GM13976 (cell line): Measurements from ENCODE around the gene WASL.
"Not testable (repeated sequence)": the region's sequence is repeated elsewhere in the genome, so short reads cannot be mapped to it uniquely, and the experiment has no call there.

Source experiments
- DNase-seq: peaks from one replicate; pipeline ENCODE4 v3.0.0; 2012; ENCODE audit warnings: low spot score
- in situ Hi-C: fragments of 300-500 bp; cut with MboI; formaldehyde crosslinking; loops from one replicate; pipeline ENCODE4 v1.12.0; 2022; ENCODE audit warnings: low sequenced_read_pairs, mixed read lengths, inconsistent platforms; ENCODE audit not compliant: unreplicated experiment
- TF ChIP-seq, protein P1 (sequence below): IDR thresholded peaks from 2 replicates; pipeline ENCODE4 v1.5.1; 2012; ENCODE audit warnings: borderline replicate concordance, mild to moderate bottlenecking; ENCODE audit not compliant: insufficient read depth; ENCODE audit errors: extremely low read depth, missing control alignments, control extremely low read depth

The WASL gene

DNA sequence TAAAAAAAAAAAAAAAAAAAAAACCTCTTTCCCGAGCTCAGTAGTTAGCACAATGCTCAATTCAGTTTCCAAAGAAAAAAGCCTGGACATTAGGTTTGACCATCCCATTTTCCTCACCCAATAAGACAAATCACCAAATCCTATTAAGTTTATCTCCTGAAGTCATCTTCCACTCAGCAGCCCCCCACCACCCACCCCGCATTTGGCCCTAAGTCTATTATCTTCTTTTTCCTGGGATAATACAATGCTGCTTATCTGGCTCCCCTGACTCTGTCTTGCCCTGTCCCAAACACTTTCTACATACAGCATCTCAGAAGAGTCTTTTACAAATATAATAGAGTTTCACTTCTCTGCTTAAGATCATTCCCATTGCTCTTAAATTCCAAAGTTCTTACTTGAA lies 110.9 kb downstream of the WASL start:
- TF ChIP-seq, protein P1, sequence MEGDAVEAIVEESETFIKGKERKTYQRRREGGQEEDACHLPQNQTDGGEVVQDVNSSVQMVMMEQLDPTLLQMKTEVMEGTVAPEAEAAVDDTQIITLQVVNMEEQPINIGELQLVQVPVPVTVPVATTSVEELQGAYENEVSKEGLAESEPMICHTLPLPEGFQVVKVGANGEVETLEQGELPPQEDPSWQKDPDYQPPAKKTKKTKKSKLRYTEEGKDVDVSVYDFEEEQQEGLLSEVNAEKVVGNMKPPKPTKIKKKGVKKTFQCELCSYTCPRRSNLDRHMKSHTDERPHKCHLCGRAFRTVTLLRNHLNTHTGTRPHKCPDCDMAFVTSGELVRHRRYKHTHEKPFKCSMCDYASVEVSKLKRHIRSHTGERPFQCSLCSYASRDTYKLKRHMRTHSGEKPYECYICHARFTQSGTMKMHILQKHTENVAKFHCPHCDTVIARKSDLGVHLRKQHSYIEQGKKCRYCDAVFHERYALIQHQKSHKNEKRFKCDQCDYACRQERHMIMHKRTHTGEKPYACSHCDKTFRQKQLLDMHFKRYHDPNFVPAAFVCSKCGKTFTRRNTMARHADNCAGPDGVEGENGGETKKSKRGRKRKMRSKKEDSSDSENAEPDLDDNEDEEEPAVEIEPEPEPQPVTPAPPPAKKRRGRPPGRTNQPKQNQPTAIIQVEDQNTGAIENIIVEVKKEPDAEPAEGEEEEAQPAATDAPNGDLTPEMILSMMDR = no peak
- DNase-seq = no peak
- in situ Hi-C loops = no loop called here

DNA sequence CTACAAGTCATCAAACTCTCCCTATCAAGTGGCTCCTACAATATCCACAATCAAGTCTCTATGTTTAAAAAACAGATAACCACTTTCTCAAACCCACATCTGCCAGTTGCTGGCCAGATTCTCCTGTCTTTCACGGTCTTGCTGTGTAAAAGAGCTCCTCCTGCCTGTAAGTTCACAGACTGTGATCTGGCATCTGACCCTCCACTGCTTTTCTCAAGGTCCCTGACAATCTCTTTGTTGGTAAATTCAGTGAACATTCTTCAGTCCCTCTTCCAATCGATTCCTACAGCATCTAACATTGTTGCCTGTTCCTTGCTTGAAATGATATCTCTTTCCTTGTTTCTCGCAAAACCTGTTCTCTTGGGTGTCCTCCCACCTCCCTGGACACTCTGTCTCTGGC lies 111.6 kb downstream of the WASL start:
- in situ Hi-C loops = no loop called here
- TF ChIP-seq, protein P1 = no peak
- no peak for DNase-seq

DNA sequence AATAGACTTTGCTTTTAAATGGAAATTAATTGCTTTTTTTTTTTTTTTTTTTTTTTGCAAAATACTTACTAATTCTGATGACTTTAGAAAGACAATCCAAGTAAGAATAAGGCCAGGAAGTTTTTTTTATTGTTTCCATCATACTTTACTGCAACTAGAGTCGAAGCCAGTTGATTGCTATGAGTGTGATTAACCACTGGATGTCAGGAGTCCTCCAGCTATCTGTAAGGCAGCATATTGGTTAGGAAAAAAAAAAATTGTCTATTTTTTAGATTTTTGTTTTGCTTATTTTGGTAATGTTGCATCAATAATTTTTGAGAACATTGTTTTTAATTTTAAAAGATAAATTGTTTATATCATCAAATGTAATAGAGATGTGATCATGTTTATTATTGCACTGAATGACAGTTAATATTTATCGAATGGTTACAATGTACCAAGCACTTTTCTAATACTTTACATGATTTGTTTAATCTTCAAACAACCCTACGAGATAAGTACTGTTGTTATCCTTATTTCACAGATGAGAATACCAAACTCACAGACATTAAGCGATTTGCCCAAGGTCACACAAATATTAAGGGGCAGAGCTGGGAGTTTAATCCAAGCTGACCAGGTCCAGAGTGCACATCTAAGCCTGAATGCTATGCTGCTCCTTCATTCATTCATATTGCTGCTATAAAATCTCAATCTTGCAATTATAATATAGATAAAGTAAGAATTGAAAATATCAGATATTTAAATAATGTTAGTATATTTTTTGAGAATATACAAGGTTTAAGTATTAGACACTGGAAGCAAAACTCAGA lies 113.0 kb downstream of the WASL start:
- peak; percentile 22 for DNase-seq
- in situ Hi-C loops = no loop called here
- TF ChIP-seq, protein P1 = peak; percentile 31

DNA sequence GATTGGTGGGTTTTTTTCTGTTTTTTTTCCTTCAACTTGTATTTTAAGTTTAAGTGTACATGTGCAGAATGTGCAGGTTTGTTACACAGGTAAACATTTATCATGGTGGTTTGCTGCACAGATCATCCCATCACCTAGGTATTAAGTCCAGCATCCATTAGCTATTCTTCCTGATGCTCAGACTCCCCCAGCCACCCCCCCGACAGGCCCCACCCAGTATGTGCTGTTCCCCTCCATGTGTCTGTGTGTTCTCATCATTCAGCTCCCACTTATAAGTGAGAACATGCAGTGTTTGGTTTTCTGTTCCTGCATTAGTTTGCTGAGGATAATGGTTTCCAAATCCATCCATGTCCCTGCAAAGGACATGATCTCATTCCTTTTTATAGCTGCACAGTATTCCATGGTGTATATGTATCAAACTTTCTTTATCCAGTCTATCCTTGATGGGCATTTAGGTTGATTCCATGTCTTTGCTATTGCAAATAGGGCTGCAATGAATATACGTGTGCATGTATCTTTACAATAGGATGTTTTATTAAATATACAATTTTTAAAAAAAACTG lies 114.7 kb downstream of the WASL start:
- in situ Hi-C loops, DNase-seq: not testable (repeated sequence)

DNA sequence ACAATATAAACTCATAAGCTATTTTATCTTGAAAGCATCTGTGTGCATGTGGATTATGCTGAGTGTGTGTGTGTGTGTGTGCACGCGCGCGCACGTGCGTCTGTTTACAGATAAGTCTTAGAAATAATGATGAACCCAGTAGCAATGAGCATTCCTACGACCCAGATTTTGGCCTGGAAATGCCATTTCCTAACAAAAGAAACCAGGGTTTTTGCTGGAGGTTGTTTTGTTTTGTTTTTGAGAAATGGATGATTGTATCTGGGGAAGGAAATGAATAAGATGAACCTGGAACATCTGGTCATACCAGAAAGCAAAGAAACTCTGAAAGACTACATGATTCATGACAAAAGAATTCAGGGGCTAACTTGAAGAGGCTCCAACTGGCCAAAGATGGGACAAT lies 115.2 kb downstream of the WASL start:
- in situ Hi-C loops = no loop called here
- TF ChIP-seq, protein P1 = no peak
- no peak for DNase-seq

DNA sequence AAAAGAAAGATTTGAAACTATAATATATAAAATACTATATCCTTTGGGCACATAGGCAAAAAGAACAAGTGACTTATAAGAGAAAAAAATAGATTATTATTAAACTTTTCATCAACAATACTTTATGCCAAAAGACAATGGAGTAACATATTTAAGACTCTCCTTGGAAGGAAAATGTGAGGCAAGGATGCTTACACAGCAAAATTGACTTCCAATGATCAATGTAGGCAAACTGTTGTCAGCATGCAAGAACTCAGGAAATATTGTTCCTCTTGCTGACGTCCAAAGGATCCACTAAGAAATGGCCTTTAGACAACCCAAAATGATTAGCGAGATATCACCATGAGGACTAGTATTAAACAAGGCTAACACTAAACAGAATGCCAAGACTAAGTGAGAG lies 116.0 kb downstream of the WASL start:
- TF ChIP-seq, protein P1 = no peak
- no peak for DNase-seq
- in situ Hi-C loops = no loop called here
